Panc1 (cell line): Measurements from ENCODE around the gene COQ5.

Source experiments
- CTCF ChIP-seq: fragments of 450-650 bp; IDR thresholded peaks from 2 replicates; pipeline ENCODE4 v1.5.1; 2017; ENCODE audit warnings: mild to moderate bottlenecking
- POLR2AphosphoS5 ChIP-seq: IDR thresholded peaks from 2 replicates; pipeline ENCODE4 v1.6.1; 2012; ENCODE audit warnings: mild to moderate bottlenecking, low read depth, low read length, moderate library complexity
- SIN3A ChIP-seq: IDR thresholded peaks from 2 replicates; pipeline ENCODE4 v1.6.1; 2012; ENCODE audit warnings: low read depth, mild to moderate bottlenecking, low read length, moderate library complexity, borderline replicate concordance; ENCODE audit not compliant: insufficient read depth
- TCF7L2 ChIP-seq: IDR thresholded peaks from 2 replicates; pipeline ENCODE4 v1.6.1; 2011; ENCODE audit warnings: mild to moderate bottlenecking, low read depth, low read length, inconsistent platforms

GRCh38 chr12:120557589-120557988, 28.6 kb upstream of the COQ5 start:
- TF ChIP-seq SIN3A (no peak), CTCF (no peak), POLR2AphosphoS5 (no peak), TCF7L2 (no peak)
